Activated naive CD4-positive, alpha-beta T cell treated with anti-CD3 and anti-CD28 coated beads, Interleukin-2, amount 10 ng/mL, durations not matched to agents 7 days and 5 days (primary cell): ENCODE results near the gene GPR33.

Experiments
- CTCF ChIA-PET: fragments of 350-600 bp; sonication (Branson Sonifier 250); formaldehyde crosslinking; loops from one replicate; lab custom pipeline; 2021; ENCODE audit warnings: antibody characterized with exemption; lab: Charles Lee
- DNase-seq: peaks from one replicate; pipeline ENCODE4 v3.0.0-alpha.2; 2020
- H3K27ac Mint-ChIP-seq: one replicate; pipeline ENCODE4 v1.8.0; 2021; ENCODE audit warnings: mild to moderate bottlenecking, moderate library complexity, mixed read lengths
- H3K27me3 Mint-ChIP-seq: one replicate; pipeline ENCODE4 v1.8.0; 2021; ENCODE audit warnings: mild to moderate bottlenecking, mixed read lengths
- H3K36me3 Mint-ChIP-seq: one replicate; pipeline ENCODE4 v1.8.0; 2021; ENCODE audit warnings: mixed read lengths
- H3K4me1 Mint-ChIP-seq: one replicate; pipeline ENCODE4 v1.8.0; 2021; ENCODE audit warnings: mixed read lengths
- H3K4me3 Mint-ChIP-seq: one replicate; pipeline ENCODE4 v1.8.0; 2021; ENCODE audit warnings: mild to moderate bottlenecking, moderate library complexity, mixed read lengths
- H3K9me3 Mint-ChIP-seq: one replicate; pipeline ENCODE4 v1.8.0; 2021; ENCODE audit warnings: mixed read lengths

GPR33 gene, protein sequence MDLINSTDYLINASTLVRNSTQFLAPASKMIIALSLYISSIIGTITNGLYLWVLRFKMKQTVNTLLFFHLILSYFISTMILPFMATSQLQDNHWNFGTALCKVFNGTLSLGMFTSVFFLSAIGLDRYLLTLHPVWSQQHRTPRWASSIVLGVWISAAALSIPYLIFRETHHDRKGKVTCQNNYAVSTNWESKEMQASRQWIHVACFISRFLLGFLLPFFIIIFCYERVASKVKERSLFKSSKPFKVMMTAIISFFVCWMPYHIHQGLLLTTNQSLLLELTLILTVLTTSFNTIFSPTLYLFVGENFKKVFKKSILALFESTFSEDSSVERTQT

GRCh38 chr14:31487886-31488285 is at the start of gene GPR33:
TSS of gene GPR33 (minus strand) at chr14:31488039. CDS start at chr14:31483965, 4,074 bp downstream.
- H3K27me3 Mint-ChIP-seq = no peaks in the 10 kb centered on the region
- no peak within 1 kb of the TSS for H3K27ac Mint-ChIP-seq
- CTCF ChIA-PET = interaction anchor here (1.2 kb wide), 1 partner anchor 765 kb away, joined by 3 read pairs; no protein-coding TSS in a partner anchor
- H3K36me3 Mint-ChIP-seq = no peaks in the 10 kb centered on the region
- H3K4me1 Mint-ChIP-seq = no peaks in the 10 kb centered on the region
- no peak for DNase-seq
- H3K4me3 Mint-ChIP-seq = no peak within 1 kb of the TSS
- H3K9me3 Mint-ChIP-seq = no peaks in the 10 kb centered on the region

DNA sequence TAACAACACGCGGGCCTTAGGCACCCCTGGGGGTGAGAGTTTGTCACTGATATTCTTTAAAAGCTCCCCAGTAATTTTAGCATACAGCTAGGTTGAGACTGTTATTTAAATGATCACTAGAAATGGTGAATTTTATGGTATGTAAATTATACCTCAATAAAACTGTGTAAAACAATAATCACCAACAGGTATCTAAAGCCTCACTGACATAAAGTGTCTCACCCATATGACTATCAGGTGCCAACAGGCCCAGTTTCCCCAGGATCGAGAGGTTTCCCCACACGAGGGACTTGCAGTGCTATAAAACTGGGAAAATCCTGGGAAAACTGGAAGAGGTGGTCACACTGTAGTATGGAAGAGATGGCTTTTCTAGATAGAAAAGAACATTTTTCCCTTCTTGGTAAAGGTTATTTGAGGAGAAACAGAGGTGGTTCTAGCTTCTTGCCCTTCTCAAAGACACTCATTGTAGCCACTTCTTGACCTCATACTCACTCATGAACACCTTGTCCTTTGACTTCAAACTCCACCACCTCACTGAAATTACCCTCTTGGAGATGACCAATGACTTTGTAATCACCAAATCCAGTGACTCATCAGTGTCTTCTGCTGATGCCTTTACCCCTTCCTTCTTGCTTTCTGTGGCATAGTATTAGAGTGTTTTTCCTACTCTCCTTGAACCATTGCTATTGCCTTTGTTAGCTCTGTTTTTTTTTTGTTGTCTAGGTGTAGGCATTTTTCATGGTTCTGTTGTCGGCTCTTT is 48.5 kb upstream of the GPR33 start:
- H3K36me3 Mint-ChIP-seq = no peaks in the 10 kb centered on the region
- H3K4me1 Mint-ChIP-seq = no peaks in the 10 kb centered on the region
- CTCF ChIA-PET = interaction anchor here (1.5 kb wide), 1 partner anchor 26 kb away, joined by 4 read pairs; no protein-coding TSS in a partner anchor
- peaks cover 4% of the 10 kb centered on the region for H3K27me3 Mint-ChIP-seq
- H3K9me3 Mint-ChIP-seq = no peaks in the 10 kb centered on the region
- no peak overlapping the region for H3K4me3 Mint-ChIP-seq
- no peak for DNase-seq
- no peak overlapping the region for H3K27ac Mint-ChIP-seq

DNA sequence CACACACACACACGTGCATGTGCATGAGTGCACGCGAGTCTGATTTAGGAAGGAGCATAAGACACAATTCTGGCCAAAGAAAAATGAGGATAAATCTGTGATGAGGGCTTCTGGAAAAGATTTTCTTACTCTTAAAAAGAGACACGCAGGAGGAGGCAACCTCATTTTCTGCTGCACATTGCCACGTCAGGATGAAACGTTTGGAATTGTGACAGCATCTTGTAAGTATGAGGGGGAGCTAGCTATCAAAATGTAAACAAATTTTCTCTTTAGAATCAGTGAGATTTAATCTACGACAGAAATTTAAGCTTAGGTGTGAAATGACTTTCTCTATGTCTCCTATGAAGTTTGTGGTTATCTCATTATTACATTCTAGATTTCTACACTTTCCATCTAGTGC is 42.3 kb upstream of the GPR33 start:
- DNase-seq = no peak
- Mint-ChIP-seq H3K4me3 (no peak overlapping the region), H3K36me3 (no peaks in the 10 kb centered on the region), H3K9me3 (no peaks in the 10 kb centered on the region), H3K27me3 (no peaks in the 10 kb centered on the region), H3K27ac (no peak overlapping the region), H3K4me1 (no peaks in the 10 kb centered on the region)
- CTCF ChIA-PET = no interaction called here

DNA sequence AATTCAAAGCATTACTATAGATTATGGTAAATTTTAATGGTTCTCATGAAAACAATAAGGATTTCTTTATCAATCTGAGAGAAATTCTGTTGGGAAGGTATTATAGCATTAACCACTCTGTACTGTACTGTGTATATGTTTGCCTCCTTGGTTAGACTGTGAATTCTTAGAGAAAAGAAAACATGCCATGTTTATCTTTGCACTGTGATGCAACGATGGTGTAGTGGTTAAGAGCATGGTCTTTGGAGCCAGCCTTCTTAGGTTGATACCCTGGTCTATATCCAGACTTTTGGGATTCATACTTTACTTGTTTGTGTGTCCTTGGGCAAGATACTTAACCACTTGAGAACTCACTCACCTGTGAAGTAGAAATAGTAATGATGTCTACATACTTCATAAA is 41.2 kb upstream of the GPR33 start:
- no peaks in the 10 kb centered on the region for H3K9me3 Mint-ChIP-seq
- H3K4me3 Mint-ChIP-seq = no peak overlapping the region
- DNase-seq = no peak
- no peaks in the 10 kb centered on the region for H3K4me1 Mint-ChIP-seq
- H3K27ac Mint-ChIP-seq = no peak overlapping the region
- CTCF ChIA-PET = no interaction called here
- H3K36me3 Mint-ChIP-seq = no peaks in the 10 kb centered on the region
- H3K27me3 Mint-ChIP-seq = no peaks in the 10 kb centered on the region

DNA sequence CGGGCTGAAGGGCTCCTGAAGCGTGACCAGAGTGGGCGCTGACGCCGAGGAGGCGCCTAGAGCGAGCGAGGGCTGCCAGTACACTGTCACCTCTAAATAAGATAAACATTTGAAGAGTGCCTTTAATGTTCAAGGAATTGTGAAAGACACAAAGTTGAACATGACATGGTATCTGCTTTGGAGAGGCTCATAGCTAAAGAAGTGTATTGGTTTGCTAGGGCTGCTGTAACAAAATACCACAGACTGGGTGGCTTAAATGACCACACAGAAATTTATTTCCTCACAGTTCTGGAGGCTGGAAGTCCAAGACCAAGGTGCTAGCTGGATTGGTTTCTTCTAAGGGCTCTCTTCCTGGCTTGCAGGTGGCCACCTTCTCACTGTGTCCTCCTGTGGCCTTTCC is 39.7 kb upstream of the GPR33 start:
- Mint-ChIP-seq H3K27me3 (peaks cover 6% of the 10 kb centered on the region), H3K36me3 (no peaks in the 10 kb centered on the region), H3K4me3 (no peak overlapping the region), H3K9me3 (no peaks in the 10 kb centered on the region), H3K27ac (no peak overlapping the region), H3K4me1 (no peaks in the 10 kb centered on the region)
- no peak for DNase-seq
- CTCF ChIA-PET = no interaction called here

DNA sequence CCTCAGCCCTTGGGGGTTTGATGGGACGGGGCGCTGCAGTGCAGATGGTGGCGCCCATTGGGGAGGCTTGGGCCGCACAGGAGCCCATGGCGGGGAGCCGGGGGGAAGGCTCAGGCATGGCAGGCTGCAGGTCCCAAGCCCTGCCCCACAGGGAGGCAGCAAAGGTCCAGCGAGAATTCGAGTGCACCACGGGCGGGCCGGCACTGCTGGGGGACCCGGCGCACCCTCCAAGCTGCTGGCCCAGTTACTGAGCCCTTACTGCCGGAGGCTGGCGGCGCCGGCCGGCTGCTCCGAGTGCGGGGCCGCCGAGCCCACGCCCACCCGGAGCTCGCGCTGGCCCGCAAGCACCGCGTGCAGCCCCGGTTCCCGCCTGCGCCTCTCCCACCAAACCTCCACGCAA is 39.2 kb upstream of the GPR33 start:
- Mint-ChIP-seq H3K4me3 (no peak overlapping the region), H3K9me3 (no peaks in the 10 kb centered on the region), H3K36me3 (no peaks in the 10 kb centered on the region), H3K27me3 (peaks cover 6% of the 10 kb centered on the region), H3K27ac (no peak overlapping the region), H3K4me1 (no peaks in the 10 kb centered on the region)
- CTCF ChIA-PET = no interaction called here
- DNase-seq = no peak

DNA sequence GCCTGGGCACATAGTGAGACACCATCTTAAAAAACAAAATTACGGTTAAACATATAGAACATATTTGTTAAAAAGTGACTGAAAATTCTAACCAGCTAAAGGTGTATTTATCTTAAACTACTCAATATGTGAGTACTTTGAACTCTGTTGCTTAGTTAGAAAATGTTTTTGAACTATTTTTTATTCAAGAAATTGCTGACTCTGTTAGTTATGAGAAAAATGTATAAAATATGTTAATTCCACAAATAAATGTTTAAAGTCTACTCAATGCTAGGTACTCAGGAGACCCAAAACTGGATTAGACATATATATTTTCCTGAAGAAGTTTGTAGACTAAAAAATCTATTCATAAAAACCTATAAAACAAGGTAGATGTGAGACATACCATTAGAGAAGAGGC is 23.0 kb upstream of the GPR33 start:
- H3K4me1 Mint-ChIP-seq = no peaks in the 10 kb centered on the region
- no peak overlapping the region for H3K4me3 Mint-ChIP-seq
- no peaks in the 10 kb centered on the region for H3K9me3 Mint-ChIP-seq
- no peaks in the 10 kb centered on the region for H3K36me3 Mint-ChIP-seq
- no peak for DNase-seq
- H3K27me3 Mint-ChIP-seq = peaks cover 14% of the 10 kb centered on the region
- H3K27ac Mint-ChIP-seq = no peak overlapping the region
- CTCF ChIA-PET = interaction anchor here (0.5 to 2.4 kb wide), 7 partner anchors 19 to 747 kb away, joined by 3 to 9 read pairs (median 4); no protein-coding TSS in a partner anchor

- CTCF ChIA-PET = interaction anchor here (0.5 to 2.4 kb wide), 8 partner anchors 11 to 748 kb away, joined by 3 to 9 read pairs (median 4); no protein-coding TSS in a partner anchor
- Mint-ChIP-seq H3K4me1 (no peaks in the 10 kb centered on the region), H3K27me3 (peaks cover 14% of the 10 kb centered on the region), H3K4me3 (no peak overlapping the region), H3K9me3 (no peaks in the 10 kb centered on the region), H3K27ac (no peak overlapping the region), H3K36me3 (no peaks in the 10 kb centered on the region)
- no peak for DNase-seq
These were observed 22.4 kb upstream of the GPR33 start for GRCh38 chr14:31510222-31510621.

- Mint-ChIP-seq H3K4me3 (no peak overlapping the region), H3K4me1 (no peaks in the 10 kb centered on the region), H3K9me3 (no peaks in the 10 kb centered on the region), H3K36me3 (no peaks in the 10 kb centered on the region), H3K27me3 (peaks cover 9% of the 10 kb centered on the region), H3K27ac (no peak overlapping the region)
- CTCF ChIA-PET = interaction anchor here (0.6 to 1.1 kb wide), 2 partner anchors 208 to 747 kb away, joined by 3 to 4 read pairs; no protein-coding TSS in a partner anchor
- no peak for DNase-seq
These were observed 20.3 kb upstream of the GPR33 start for GRCh38 chr14:31508135-31508534.

GRCh38 chr14:31505411-31505810 is 17.6 kb upstream of the GPR33 start:
- H3K4me3 Mint-ChIP-seq = no peak overlapping the region
- no peaks in the 10 kb centered on the region for H3K27me3 Mint-ChIP-seq
- no peaks in the 10 kb centered on the region for H3K36me3 Mint-ChIP-seq
- no peak for DNase-seq
- CTCF ChIA-PET = interaction anchor here (0.8 to 1.5 kb wide), 5 partner anchors 9 to 749 kb away, joined by 3 to 4 read pairs (median 3); no protein-coding TSS in a partner anchor
- H3K9me3 Mint-ChIP-seq = no peaks in the 10 kb centered on the region
- no peak overlapping the region for H3K27ac Mint-ChIP-seq
- H3K4me1 Mint-ChIP-seq = no peaks in the 10 kb centered on the region

DNA sequence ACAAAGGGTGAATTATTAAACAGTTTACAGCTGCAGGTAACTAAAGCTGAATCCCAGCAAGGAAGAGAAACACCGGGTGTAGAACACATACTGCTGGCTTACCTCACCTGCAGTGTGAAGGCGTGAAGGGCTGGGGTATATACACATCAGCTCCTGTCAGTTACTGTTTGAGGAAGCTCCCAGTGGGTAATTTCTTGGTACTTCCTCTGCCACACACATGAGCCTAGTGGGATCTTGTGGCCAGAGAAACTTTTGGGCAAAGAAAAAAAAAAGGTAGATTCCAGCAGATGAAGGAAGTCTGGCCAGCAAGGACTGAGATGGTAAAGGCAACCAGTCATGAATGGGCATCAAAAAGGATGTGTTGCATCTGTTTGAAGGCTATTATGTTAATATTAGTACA is 14.0 kb upstream of the GPR33 start:
- CTCF ChIA-PET = no interaction called here
- H3K27me3 Mint-ChIP-seq = no peaks in the 10 kb centered on the region
- H3K4me1 Mint-ChIP-seq = no peaks in the 10 kb centered on the region
- H3K36me3 Mint-ChIP-seq = no peaks in the 10 kb centered on the region
- no peak for DNase-seq
- H3K4me3 Mint-ChIP-seq = no peak overlapping the region
- no peaks in the 10 kb centered on the region for H3K9me3 Mint-ChIP-seq
- H3K27ac Mint-ChIP-seq = no peak overlapping the region

DNA sequence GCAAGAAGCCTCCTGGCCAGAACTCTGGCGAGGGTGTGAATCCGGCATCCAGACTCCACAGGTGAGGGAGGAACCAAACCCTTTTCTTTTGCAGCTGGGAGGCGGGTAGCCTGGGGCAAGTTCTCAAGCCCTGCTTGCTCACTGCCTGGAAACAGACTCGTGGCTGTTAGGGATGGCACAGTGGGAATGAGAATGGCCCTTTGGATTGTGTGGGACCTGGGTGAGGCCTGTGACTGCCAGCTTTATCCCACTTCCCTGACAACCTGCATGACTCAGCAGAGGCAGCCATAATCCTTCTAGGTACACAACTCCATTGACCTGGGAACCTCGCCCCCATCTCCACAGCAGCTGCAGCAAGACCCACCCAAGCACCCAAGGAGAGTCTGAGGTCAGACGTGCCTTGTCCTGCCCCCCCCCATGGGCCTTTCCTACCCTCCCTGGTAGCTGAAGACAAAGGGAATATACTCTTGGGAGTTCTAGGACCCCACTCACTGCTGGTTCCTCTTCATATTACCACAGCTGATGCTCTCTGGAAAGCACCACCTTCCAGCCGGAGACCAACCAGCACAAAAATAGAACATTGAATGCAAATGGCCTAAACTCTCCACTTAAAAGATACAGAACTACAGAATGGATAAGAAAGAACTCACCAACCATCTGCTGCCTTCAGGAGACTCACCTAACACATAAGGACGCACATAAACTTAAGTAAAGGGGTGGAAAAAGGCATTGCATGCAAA is 5.1 kb upstream of the GPR33 start:
- CTCF ChIA-PET = no interaction called here
- Mint-ChIP-seq H3K4me3 (no peak overlapping the region), H3K27ac (no peak overlapping the region)

GRCh38 chr14:31489691-31490090 is 1.9 kb upstream of the GPR33 start:
- DNase-seq = no peak
- Mint-ChIP-seq H3K4me3 (no peak overlapping the region), H3K27me3 (peaks cover 6% of the 10 kb centered on the region), H3K9me3 (no peaks in the 10 kb centered on the region), H3K27ac (no peak overlapping the region), H3K4me1 (no peaks in the 10 kb centered on the region), H3K36me3 (no peaks in the 10 kb centered on the region)
- CTCF ChIA-PET = no interaction called here

More for the DNA sequence above, 5.1 kb upstream of the GPR33 start:
- Mint-ChIP-seq H3K4me1 (no peaks in the 10 kb centered on the region), H3K27me3 (peaks cover 11% of the 10 kb centered on the region), H3K36me3 (no peaks in the 10 kb centered on the region), H3K9me3 (no peaks in the 10 kb centered on the region)
- DNase-seq = no peak

- H3K4me3 Mint-ChIP-seq = no peak overlapping the region
- no peaks in the 10 kb centered on the region for H3K36me3 Mint-ChIP-seq
- no peaks in the 10 kb centered on the region for H3K27me3 Mint-ChIP-seq
- no peak overlapping the region for H3K27ac Mint-ChIP-seq
- no peak for DNase-seq
- H3K9me3 Mint-ChIP-seq = no peaks in the 10 kb centered on the region
- CTCF ChIA-PET = no interaction called here
- no peaks in the 10 kb centered on the region for H3K4me1 Mint-ChIP-seq
These were observed 1.1 kb downstream of the GPR33 start for GRCh38 chr14:31486764-31487163.
